KG1 (cell line): ENCODE measurements around the gene PCARE.

Source experiments
- DNase-seq: peaks from one replicate; lab custom pipeline; 2025; lab: John Stamatoyannopoulos, UW

PCARE gene

GRCh38 chr2:29035016-29035745 lies 39.1 kb downstream of the PCARE start:
- DNase-seq: no peak

- DNase-seq: no peak
Observed at GRCh38 chr2:29033656-29034055, 40.7 kb downstream of the PCARE start.

- DNase-seq: no peak
Observed at GRCh38 chr2:29033172-29033571, 41.2 kb downstream of the PCARE start.

- no peak for DNase-seq
Observed at GRCh38 chr2:29032189-29032588, 42.1 kb downstream of the PCARE start.

GRCh38 chr2:29031046-29031445 lies 43.3 kb downstream of the PCARE start:
- no peak for DNase-seq

- DNase-seq: no peak
Observed at GRCh38 chr2:29025711-29026110, 48.6 kb downstream of the PCARE start.

- DNase-seq: no peak
Observed at GRCh38 chr2:29024882-29025430, 49.4 kb downstream of the PCARE start.

GRCh38 chr2:29023188-29023587 lies 51.1 kb downstream of the PCARE start:
- DNase-seq: no peak

GRCh38 chr2:29022679-29023078 lies 51.6 kb downstream of the PCARE start:
- no peak for DNase-seq

GRCh38 chr2:29021886-29022285 lies 52.4 kb downstream of the PCARE start:
- no peak for DNase-seq

- DNase-seq: no peak
Observed at GRCh38 chr2:29017716-29018435, 56.4 kb downstream of the PCARE start.

GRCh38 chr2:29016504-29016903 lies 57.8 kb downstream of the PCARE start:
- DNase-seq: no peak

- no peak for DNase-seq
Observed at GRCh38 chr2:29015701-29016470, 58.4 kb downstream of the PCARE start.

- peak; percentile 72 for DNase-seq
Observed at GRCh38 chr2:29014811-29015421, 59.4 kb downstream of the PCARE start.

GRCh38 chr2:29014331-29014730 lies 60.0 kb downstream of the PCARE start:
- peak; percentile 70 for DNase-seq

- DNase-seq: no peak
Observed at GRCh38 chr2:29013057-29013780, 61.1 kb downstream of the PCARE start.

GRCh38 chr2:29012211-29012681 lies 62.1 kb downstream of the PCARE start:
- peak; percentile 34 for DNase-seq
